K562 (cell line): ENCODE results near the gene PSD2. TPM values are rescaled to one million over a fixed set of nuclear protein-coding genes. Genes with fewer than 3 reads are reported as not detected.

Experiments used
- BRCA1 ChIP-seq, 2 experiments: fragments of 450-650 bp in 1 of 2; sonication (generic) in 1 of 2; formaldehyde crosslinking in 1 of 2; IDR thresholded peaks; 2 replicates each; pipeline versions ENCODE4 v1.5.0 to v1.6.1; 2017 to 2020; ENCODE audit warnings: mild to moderate bottlenecking in 1 of 2, missing genetic modification reagents in 1 of 2
- BRD9 ChIP-seq: fragments of 450-650 bp; IDR thresholded peaks from 2 replicates; pipeline ENCODE4 v1.6.1; 2018; ENCODE audit warnings: low read depth; ENCODE audit not compliant: partially characterized antibody
- E2F4 ChIP-seq: sonication (generic); formaldehyde crosslinking; IDR thresholded peaks from 2 replicates; pipeline ENCODE4 v1.8.0; 2022; ENCODE audit warnings: mild to moderate bottlenecking, low read depth, missing genetic modification reagents
- KDM1A ChIP-seq, 2 experiments: fragments of 450-650 bp; IDR thresholded peaks; 2 replicates each; pipeline ENCODE4 v1.6.1; 2016; ENCODE audit warnings: mild to moderate bottlenecking in 2 of 2
- L3MBTL2 ChIP-seq: fragments of 450-650 bp; IDR thresholded peaks from 2 replicates; pipeline ENCODE4 v1.6.1; 2016; ENCODE audit warnings: mild to moderate bottlenecking, moderate library complexity
- POLR2AphosphoS2 ChIP-seq: IDR thresholded peaks from 2 replicates; pipeline ENCODE4 v1.6.1; 2012; ENCODE audit warnings: low read length, improper control_type of control experiment
- PPARD ChIP-seq: fragments of 250-450 bp; sonication (Bioruptor Pico); IDR thresholded peaks from 2 replicates; pipeline ENCODE4 v1.8.0; 2022; ENCODE audit warnings: inconsistent platforms, mild to moderate bottlenecking, moderate library complexity
- RBFOX2 ChIP-seq: fragments of 200-400 bp; formaldehyde crosslinking; IDR thresholded peaks from 2 replicates; pipeline ENCODE4 v1.6.1; 2017; ENCODE audit warnings: low read depth, mild to moderate bottlenecking, low read length, moderate library complexity
- RBM25 ChIP-seq: fragments of 200-400 bp; formaldehyde crosslinking; IDR thresholded peaks from 2 replicates; pipeline ENCODE4 v1.6.1; 2018; ENCODE audit warnings: low read length, low read depth, moderate library complexity; ENCODE audit not compliant: severe bottlenecking
- SP1 ChIP-seq: sonication (generic); formaldehyde crosslinking; IDR thresholded peaks from 2 replicates; pipeline ENCODE4 v1.8.1; 2022; ENCODE audit warnings: mild to moderate bottlenecking, missing genetic modification reagents
- SP2 ChIP-seq: IDR thresholded peaks from 2 replicates; pipeline ENCODE4 v1.6.1; 2011; ENCODE audit warnings: mild to moderate bottlenecking, low read depth, low read length, moderate library complexity; ENCODE audit not compliant: poor library complexity, severe bottlenecking; ENCODE audit errors: extremely low read depth
- THRAP3 ChIP-seq: fragments of 450-650 bp; IDR thresholded peaks from 2 replicates; pipeline ENCODE4 v1.6.1; 2016; ENCODE audit warnings: mild to moderate bottlenecking, inconsistent platforms, borderline replicate concordance
- ZC3H8 ChIP-seq: fragments of 450-650 bp; IDR thresholded peaks from 2 replicates; pipeline ENCODE4 v1.6.1; 2017
- ZNF274 ChIP-seq: IDR thresholded peaks from 2 replicates; pipeline ENCODE4 v1.6.1; 2011; ENCODE audit warnings: low read depth, mild to moderate bottlenecking, low read length, moderate library complexity, borderline replicate concordance
- ZNF280A ChIP-seq: fragments of 450-650 bp; IDR thresholded peaks from 2 replicates; pipeline ENCODE4 v1.6.1; 2018; ENCODE audit warnings: mild to moderate bottlenecking, low read depth; ENCODE audit not compliant: partially characterized antibody
- ZNF609 ChIP-seq: sonication (generic); formaldehyde crosslinking; IDR thresholded peaks from 2 replicates; pipeline ENCODE4 v1.8.1; 2023; ENCODE audit warnings: missing genetic modification reagents, mild to moderate bottlenecking, borderline replicate concordance
- polyA plus RNA-seq, 8 experiments: library from polyadenylated mRNA; depleted of rRNA in 4 of 8; stranded (reverse) in 5 of 8; unstranded in 3 of 8; fragments of >200 nt; fragmentation: Nextera tagmentation in 2 of 8; fragmentation: Illumina TruSeq in 1 of 8; extraction: Ambion mirVana in 2 of 8; extraction: Trizol in 1 of 8; gene quantifications; 2 replicates each; pipeline versions ENCODE4 v1.2.1 to v1.2.3, GENCODE V29; 2011 to 2014; ENCODE audit warnings: inconsistent platforms in 1 of 8, missing spikeins in 1 of 8
- total RNA-seq, 7 experiments: library from RNA; depleted of rRNA in 6 of 7; stranded (reverse); fragments of >200 nt in 6 of 7; fragmentation: Illumina TruSeq in 2 of 7; extraction: Trizol in 2 of 7; gene quantifications; 2 replicates each; pipeline versions ENCODE4 v1.2.1 to v1.2.3, GENCODE V29; 2011 to 2021; ENCODE audit warnings: low replicate concordance in 1 of 7

PSD2 gene
- total and polyA plus RNA-seq, 9 of the 15 experiments (the other 6 are each of a cell fraction or from before 2014, with no cell fraction given), result 0.01 to 0.09 (median 0.04) TPM; not detected in 4

GRCh38 chr5:139760066-139761056 lies 35.2 kb upstream of the PSD2 start (continued):
- TF ChIP-seq RBFOX2 (no peak), PPARD (CRISPR knock-in tag) (no peak), THRAP3 (no peak), ZNF280A (no peak), ZNF274 (no peak), BRCA1 (IDR thresholded peaks at IDR 0.05) (no peak), BRCA1 (CRISPR knock-in tag; IDR thresholded peaks at IDR 0.05) (no peak), ZNF609 (CRISPR knock-in tag) (no peak), SP2 (no peak), KDM1A (IDR thresholded peaks at IDR 0.05) (peak; percentile 29 to 40; a peak in 2 of 4 replicates), BRD9 (no peak), RBM25 (peak; percentile 40), L3MBTL2 (no peak), SP1 (CRISPR knock-in tag) (no peak), E2F4 (no peak), ZC3H8 (no peak), POLR2AphosphoS2 (no peak)
